Smooth muscle cell (in vitro differentiated cells): Measurements from ENCODE around the gene EGFL7. TPM values are rescaled to one million over a fixed set of nuclear protein-coding genes. Genes with fewer than 3 reads are reported as not detected.

Source experiments
- DNase-seq: peaks from one replicate; lab custom pipeline; 2025; ENCODE audit not compliant: unreplicated experiment; lab: John Stamatoyannopoulos, UW
- H2AFZ ChIP-seq: fragments of 200-600 bp; sonication (generic); 2 replicates; pipeline ENCODE4 v1.6.0; 2016; ENCODE audit warnings: antibody characterized with exemption, low read depth, mild to moderate bottlenecking
- H3F3A ChIP-seq: fragments of 200-600 bp; sonication (generic); 2 replicates; pipeline ENCODE4 v1.6.0; 2017; ENCODE audit warnings: antibody characterized with exemption, low read depth
- H3K27ac ChIP-seq: fragments of 200-600 bp; sonication (generic); 2 replicates; pipeline ENCODE4 v1.5.1; 2016; ENCODE audit warnings: low read depth, mild to moderate bottlenecking
- H3K27me3 ChIP-seq: fragments of 200-600 bp; sonication (generic); 2 replicates; pipeline ENCODE4 v1.6.1; 2016; ENCODE audit warnings: low read depth, mild to moderate bottlenecking
- H3K36me3 ChIP-seq: fragments of 200-600 bp; sonication (generic); 2 replicates; pipeline ENCODE4 v1.5.1; 2016; ENCODE audit warnings: low read depth
- H3K4me1 ChIP-seq: fragments of 200-600 bp; sonication (generic); 2 replicates; pipeline ENCODE4 v1.5.1; 2016; ENCODE audit warnings: low read depth
- H3K4me2 ChIP-seq: fragments of 200-600 bp; sonication (generic); 2 replicates; pipeline ENCODE4 v1.6.0; 2016; ENCODE audit warnings: mild to moderate bottlenecking
- H3K4me3 ChIP-seq: fragments of 200-600 bp; sonication (generic); 2 replicates; pipeline ENCODE4 v1.5.1; 2016; ENCODE audit warnings: mild to moderate bottlenecking
- H3K79me2 ChIP-seq: fragments of 200-600 bp; sonication (generic); 2 replicates; pipeline ENCODE4 v1.6.0; 2016; ENCODE audit warnings: low read depth, mild to moderate bottlenecking
- H3K9ac ChIP-seq: fragments of 200-600 bp; sonication (generic); 2 replicates; pipeline ENCODE4 v1.6.0; 2016; ENCODE audit warnings: low read depth
- H3K9me3 ChIP-seq: fragments of 200-600 bp; sonication (generic); replicated peaks from 2 replicates; pipeline ENCODE4 v1.5.1; 2016; ENCODE audit warnings: low read depth
- H4K20me1 ChIP-seq: fragments of 200-600 bp; sonication (generic); 2 replicates; pipeline ENCODE4 v1.6.0; 2016; ENCODE audit warnings: low read depth
- WGBS: methylation state at CpG from one replicate; pipeline ENCODE4 v1.1.7; 2016; ENCODE audit warnings: low lambda C conversion rate; 5-methylcytosine and 5-hydroxymethylcytosine counted together
- polyA plus RNA-seq: library from polyadenylated mRNA; unstranded; fragments of >200 nt; fragmentation: Nextera tagmentation; extraction: Ambion mirVana; gene quantifications from 2 replicates; pipeline ENCODE4 v1.2.1, GENCODE V29; 2016
- total RNA-seq: library from RNA; depleted of rRNA; stranded (reverse); fragments of >200 nt; gene quantifications from 2 replicates; pipeline ENCODE4 v1.2.3, GENCODE V29; 2014
- TF ChIP-seq, protein P1 (sequence below): fragments of 200-600 bp; sonication (generic); IDR thresholded peaks from 2 replicates; pipeline ENCODE4 v1.5.1; 2017; ENCODE audit warnings: borderline replicate concordance, mild to moderate bottlenecking, antibody characterized with exemption; ENCODE audit not compliant: insufficient read depth, poor library complexity, severe bottlenecking

The EGFL7 gene
- total and polyA plus RNA-seq, 2 experiments from 2014 or later: 61.8 to 239 TPM

DNA sequence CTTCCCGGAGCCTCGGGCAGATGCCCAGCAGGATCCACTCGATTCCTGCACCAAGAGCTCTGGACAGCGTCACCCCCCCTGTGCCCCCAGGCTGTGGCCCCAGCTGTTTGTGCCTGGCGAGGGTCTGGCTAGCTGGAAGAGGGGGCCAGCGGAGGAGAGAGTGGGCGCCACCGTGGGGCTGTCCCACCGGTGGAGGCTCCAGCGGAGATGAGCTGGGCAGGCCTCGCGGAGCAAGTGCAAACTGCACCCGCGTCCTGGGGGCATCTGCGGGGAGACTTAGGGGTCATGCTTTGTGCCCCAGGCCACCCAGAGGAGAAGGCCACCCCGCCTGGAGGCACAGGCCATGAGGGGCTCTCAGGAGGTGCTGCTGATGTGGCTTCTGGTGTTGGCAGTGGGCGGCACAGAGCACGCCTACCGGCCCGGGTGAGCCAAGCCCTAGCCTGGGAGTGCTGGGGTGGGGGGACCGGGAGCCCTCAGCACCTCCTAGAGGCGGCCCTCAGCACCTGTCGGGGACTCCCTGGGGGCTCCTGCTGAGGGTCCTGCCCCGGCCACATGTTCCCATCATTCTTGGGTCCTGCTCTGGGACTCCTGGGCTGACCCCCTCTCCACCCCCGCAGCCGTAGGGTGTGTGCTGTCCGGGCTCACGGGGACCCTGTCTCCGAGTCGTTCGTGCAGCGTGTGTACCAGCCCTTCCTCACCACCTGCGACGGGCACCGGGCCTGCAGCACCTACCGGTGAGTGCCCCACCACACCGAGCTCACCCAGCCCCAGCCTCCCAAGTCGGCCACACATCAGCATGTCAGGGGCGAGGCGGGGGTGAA, 5.4 kb downstream of the EGFL7 start:
- DNase-seq: no peak
- no peaks in the 10 kb centered on the region for H3K4me1 ChIP-seq
- no peaks in the 10 kb centered on the region for H3K79me2 ChIP-seq
- WGBS: 90% methylated on average over 40 of the region's 40 CpGs
- TF ChIP-seq, protein P1, sequence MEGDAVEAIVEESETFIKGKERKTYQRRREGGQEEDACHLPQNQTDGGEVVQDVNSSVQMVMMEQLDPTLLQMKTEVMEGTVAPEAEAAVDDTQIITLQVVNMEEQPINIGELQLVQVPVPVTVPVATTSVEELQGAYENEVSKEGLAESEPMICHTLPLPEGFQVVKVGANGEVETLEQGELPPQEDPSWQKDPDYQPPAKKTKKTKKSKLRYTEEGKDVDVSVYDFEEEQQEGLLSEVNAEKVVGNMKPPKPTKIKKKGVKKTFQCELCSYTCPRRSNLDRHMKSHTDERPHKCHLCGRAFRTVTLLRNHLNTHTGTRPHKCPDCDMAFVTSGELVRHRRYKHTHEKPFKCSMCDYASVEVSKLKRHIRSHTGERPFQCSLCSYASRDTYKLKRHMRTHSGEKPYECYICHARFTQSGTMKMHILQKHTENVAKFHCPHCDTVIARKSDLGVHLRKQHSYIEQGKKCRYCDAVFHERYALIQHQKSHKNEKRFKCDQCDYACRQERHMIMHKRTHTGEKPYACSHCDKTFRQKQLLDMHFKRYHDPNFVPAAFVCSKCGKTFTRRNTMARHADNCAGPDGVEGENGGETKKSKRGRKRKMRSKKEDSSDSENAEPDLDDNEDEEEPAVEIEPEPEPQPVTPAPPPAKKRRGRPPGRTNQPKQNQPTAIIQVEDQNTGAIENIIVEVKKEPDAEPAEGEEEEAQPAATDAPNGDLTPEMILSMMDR: no peak
- H2AFZ ChIP-seq: no peak overlapping the region
- no peak overlapping the region for H3K4me2 ChIP-seq
- H3K36me3 ChIP-seq: no peaks in the 10 kb centered on the region
- no peak overlapping the region for H3K4me3 ChIP-seq
- H3K27ac ChIP-seq: no peak overlapping the region
- no peaks in the 10 kb centered on the region for H3K27me3 ChIP-seq
- no peaks in the 10 kb centered on the region for H3K9me3 ChIP-seq
- H4K20me1 ChIP-seq: no peaks in the 10 kb centered on the region
- H3K9ac ChIP-seq: no peak overlapping the region
- H3F3A ChIP-seq: no peaks in the 10 kb centered on the region

DNA sequence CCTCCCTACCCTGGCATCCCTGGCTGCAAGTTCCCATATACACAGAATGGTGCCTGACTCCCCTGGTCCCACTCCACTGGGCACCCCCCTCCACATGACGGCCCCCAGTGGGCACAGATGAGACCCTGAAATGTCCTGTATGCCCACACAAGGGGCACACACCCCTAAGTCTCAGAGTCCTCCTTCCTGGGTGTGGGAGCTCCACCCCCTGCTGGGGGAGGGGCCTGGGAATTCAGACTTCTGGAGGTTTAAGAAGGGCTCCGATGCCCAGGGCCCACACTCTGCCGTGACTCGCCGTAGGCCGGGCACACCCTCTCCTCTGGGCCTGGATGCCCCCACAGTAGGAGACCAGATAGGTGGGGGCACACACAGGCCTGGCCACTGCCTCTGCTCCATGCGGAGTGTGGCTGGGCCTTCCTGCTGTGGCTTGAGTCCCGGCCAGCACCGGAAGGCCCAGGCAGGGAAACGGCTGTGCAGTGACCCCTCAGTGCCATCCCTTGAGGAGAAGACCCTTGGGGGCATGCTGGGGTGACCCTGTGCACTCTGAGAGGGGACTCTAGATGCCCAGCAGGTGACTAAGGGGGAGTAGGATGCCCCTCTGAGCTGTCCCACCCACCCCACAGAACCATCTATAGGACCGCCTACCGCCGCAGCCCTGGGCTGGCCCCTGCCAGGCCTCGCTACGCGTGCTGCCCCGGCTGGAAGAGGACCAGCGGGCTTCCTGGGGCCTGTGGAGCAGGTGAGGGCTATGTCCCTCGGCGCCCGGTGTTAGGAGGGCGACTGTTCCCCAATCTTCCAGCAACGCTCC, 6.5 kb downstream of the EGFL7 start:
- Histone ChIP-seq H3K9ac (no peak overlapping the region), H3F3A (no peaks in the 10 kb centered on the region), H3K4me2 (no peak overlapping the region), H3K36me3 (no peaks in the 10 kb centered on the region), H3K79me2 (no peaks in the 10 kb centered on the region), H3K27ac (no peak overlapping the region), H3K27me3 (no peaks in the 10 kb centered on the region), H3K9me3 (no peaks in the 10 kb centered on the region), H3K4me1 (no peaks in the 10 kb centered on the region), H2AFZ (no peak overlapping the region), H3K4me3 (no peak overlapping the region), H4K20me1 (no peaks in the 10 kb centered on the region)
- DNase-seq: no peak
- WGBS: 92% methylated on average over 23 of the region's 23 CpGs
- TF ChIP-seq, protein P1: no peak

DNA sequence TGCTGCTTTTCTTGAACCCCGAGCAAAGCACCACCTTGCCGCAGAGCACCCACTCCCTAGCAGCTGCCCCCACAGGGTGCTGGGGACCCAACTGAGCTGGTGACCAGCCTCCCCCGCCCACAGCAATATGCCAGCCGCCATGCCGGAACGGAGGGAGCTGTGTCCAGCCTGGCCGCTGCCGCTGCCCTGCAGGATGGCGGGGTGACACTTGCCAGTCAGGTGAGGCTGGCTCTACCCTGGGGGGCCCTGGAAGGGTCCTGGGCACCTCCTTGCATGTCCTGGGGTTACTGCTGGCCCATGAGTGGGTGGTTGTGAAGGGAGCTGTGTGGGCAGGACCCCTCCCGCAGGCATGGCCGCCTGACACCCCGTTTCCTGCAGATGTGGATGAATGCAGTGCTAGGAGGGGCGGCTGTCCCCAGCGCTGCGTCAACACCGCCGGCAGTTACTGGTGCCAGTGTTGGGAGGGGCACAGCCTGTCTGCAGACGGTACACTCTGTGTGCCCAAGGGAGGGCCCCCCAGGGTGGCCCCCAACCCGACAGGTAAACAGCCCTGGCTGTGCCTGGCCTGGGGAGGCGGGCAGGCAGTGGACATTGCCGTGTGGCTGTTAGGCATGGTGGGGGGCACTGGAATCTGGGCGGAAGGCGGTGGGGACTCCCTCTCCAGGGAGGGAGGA, 7.2 kb downstream of the EGFL7 start:
- TF ChIP-seq, protein P1: no peak
- Histone ChIP-seq H3K79me2 (no peaks in the 10 kb centered on the region), H3K27ac (no peak overlapping the region), H2AFZ (no peak overlapping the region), H3K4me1 (no peaks in the 10 kb centered on the region), H3K36me3 (no peaks in the 10 kb centered on the region), H3K4me2 (no peak overlapping the region), H3K9me3 (no peaks in the 10 kb centered on the region), H3K27me3 (no peaks in the 10 kb centered on the region), H3K9ac (no peak overlapping the region), H3F3A (no peaks in the 10 kb centered on the region), H3K4me3 (no peak overlapping the region), H4K20me1 (no peaks in the 10 kb centered on the region)
- WGBS: 97% methylated on average over 21 of the region's 23 CpGs
- DNase-seq: no peak
